C4-2B (cell line): ENCODE results near the gene CRMP1.

ENCODE experiments used
- H3K27ac ChIP-seq: fragments of 450-650 bp; 2 replicates; pipeline ENCODE4 v1.5.1; 2017
- CTCF ChIP-seq: fragments of 450-650 bp; conservative IDR thresholded peaks from 2 replicates; pipeline ENCODE4 v1.5.1; 2017; ENCODE audit warnings: mild to moderate bottlenecking
- ZFX ChIP-seq: fragments of 450-650 bp; IDR thresholded peaks from 2 replicates; pipeline ENCODE4 v1.6.1; 2017

CRMP1 gene

GRCh38 chr4:5925419-5926200 lies 32.7 kb upstream of the CRMP1 start:
- TF ChIP-seq ZFX (no peak), CTCF (no peak)
- no peak overlapping the region for H3K27ac ChIP-seq

GRCh38 chr4:5924461-5925125 lies 31.7 kb upstream of the CRMP1 start:
- H3K27ac ChIP-seq: no peak overlapping the region
- TF ChIP-seq CTCF (no peak), ZFX (no peak)

DNA sequence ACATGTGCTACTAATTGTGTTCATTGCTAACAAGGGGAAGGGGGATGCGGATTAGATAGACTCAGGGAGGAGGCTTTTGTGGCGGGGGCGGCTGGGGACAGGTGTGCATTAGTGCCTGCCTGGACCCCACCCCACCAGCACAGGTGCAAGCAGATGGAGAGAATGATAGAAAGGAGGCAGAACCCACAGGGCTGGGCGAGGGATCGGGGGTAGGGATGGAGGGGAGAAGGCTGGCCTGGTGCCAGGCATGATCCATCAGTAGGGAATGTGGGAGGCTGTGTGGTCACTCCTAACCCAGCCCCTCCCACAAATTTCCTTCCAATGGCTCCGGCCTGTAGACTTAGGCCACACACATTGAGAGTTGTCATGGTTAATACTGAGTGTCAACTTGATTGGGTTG lies 30.5 kb upstream of the CRMP1 start:
- no peak for TF ChIP-seq CTCF
- no peak overlapping the region for H3K27ac ChIP-seq

DNA sequence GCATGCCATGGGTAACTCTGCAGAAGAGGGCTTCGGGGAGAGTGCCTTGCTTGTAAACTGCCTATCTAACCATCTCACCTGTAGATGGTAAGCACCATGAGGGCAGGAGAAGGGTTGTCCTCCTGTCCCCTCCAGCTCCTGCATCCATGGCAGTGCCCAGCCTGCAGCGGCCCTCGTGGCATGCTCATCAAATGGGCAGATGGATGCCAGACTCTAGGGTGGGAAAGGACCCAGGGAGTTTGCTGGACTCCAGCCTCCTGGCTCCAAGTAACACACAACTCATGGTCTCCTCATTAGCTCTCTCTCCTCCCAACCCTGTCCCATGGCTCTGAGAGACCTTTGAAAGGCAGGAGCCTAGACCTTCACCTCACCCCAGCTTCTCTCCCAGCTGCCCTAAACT lies 29.7 kb upstream of the CRMP1 start:
- TF ChIP-seq CTCF (no peak), ZFX (no peak)
- no peak overlapping the region for H3K27ac ChIP-seq

DNA sequence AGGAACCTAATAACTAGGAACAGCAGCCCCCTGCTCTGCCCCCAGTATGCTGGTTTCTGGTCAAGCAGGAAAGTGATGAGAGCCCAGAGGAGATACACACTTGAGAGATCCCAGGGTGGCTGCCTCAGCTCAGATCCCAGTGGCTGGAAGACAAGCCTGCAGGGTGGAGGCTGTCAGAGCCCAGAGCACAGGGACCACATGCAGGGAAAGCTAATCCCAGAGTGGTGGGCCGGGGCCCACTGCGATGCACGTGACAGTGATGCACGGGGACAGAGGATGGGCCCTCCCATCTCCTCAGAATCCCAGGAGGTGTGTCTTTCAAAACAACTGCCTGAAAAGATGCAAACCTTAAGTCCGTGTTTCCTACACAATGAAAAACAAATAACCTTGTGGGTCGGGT lies 29.1 kb upstream of the CRMP1 start:
- no peak overlapping the region for H3K27ac ChIP-seq
- TF ChIP-seq CTCF (no peak), ZFX (no peak)

DNA sequence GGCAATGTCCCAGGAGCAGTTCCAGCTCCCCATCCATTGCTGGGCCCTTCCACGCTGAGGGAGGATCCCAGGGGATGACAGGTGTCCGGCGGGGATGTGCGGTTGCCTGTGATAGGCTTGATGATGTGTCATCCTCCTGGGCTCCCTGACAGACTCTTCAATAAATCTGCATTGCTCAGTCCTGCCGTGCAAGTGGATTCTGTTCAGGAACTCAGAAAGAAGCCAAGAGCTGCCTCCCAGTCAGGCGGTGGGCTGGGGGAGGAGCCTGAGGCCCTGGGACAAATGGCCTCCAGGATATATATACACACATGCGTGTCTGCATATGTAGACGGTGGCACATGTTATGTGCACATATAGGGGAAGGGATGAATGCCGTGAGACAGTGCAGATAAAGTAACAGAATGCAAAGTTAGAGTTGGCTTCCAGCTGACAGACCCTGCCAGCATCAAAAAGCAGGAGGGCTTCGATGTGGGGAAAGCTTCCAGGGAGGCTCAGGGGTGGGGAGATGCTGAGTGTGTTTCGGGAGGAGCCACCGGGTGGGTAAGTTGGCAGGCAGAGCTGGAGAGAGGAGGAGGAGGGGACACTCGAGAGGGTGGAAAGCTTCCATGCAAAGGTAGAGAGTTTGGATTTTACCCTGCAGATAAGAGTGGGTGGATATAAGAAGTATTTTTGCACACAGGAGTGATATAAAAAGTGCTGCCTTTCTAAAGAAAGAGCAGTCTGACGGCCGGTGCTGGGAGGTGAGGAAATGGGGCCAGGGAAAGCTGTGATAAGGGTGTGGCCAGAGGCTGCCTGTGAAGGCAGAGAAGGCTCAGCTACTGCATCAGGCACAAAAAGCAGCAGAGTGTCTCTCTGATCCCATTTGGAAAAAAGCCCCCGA lies 28.5 kb upstream of the CRMP1 start:
- TF ChIP-seq ZFX (no peak), CTCF (no peak)
- H3K27ac ChIP-seq: no peak overlapping the region

- H3K27ac ChIP-seq: no peak overlapping the region
- TF ChIP-seq CTCF (no peak), ZFX (no peak)
Observed at GRCh38 chr4:5919571-5919970, 26.7 kb upstream of the CRMP1 start.
